Measurements from ENCODE around the gene SGCG. TPM values are rescaled to one million over a fixed set of nuclear protein-coding genes. Genes with fewer than 3 reads are reported as not detected.

SGCG gene
- total RNA-seq, 4 donors from 2014 or later, result 1.3 to 1.6 (median 1.4) TPM; not detected in 1

DNA sequence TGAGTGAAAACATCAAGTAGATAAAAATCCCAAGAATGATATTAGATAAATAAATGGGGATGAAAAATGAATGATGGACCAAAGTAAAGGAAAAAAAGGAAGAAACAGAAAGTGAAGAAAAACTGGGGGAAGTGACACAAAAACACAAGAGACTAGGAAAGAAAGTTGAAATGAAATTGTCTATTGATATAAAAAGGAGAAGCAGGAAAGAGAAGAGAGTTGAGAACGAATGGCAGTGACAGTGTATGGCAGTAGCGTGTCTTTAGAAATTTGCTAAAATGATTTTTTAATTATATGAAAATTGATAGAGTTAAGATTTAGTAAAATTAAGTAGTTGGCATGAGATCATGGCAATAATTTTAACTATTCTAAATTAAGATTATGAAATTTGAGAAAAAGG lies 36.3 kb upstream of the SGCG start:
- Histone ChIP-seq H3K27me3 (peaks cover 7% of the 10 kb centered on the region), H3K36me3 (no peaks in the 10 kb centered on the region)

DNA sequence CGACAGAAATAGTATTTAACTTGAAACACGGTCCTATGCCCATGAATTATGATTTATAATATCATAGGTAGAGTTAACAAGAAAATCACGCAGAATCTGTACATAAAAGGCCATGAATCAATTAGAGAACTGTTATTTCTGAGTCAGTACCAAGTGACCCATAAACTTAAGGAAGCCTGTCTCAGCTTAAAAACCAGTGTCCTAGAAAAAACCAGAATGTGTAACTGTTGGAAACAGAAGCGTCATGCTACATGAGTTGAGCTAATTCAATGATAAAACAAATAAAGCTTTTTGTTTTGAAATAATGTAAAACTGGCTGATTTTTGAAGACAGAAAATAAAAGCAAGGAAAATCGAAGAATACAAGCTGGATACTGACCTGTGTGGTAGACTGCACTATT lies 34.8 kb upstream of the SGCG start:
- Histone ChIP-seq H3K27me3 (peaks cover 7% of the 10 kb centered on the region), H3K4me1 (peaks cover 0 to 10% (median 0%) of the 10 kb centered on the region in 3 donors), H3K4me3 (no peak overlapping the region), H3K36me3 (no peaks in the 10 kb centered on the region), H3K9me3 (peaks cover 0 to 8% (median 0%) of the 10 kb centered on the region in 3 donors), H3K27ac (no peak overlapping the region)
- no peak for TF ChIP-seq POLR2A (IDR thresholded peaks at IDR 0.05)
- TF ChIP-seq, protein P1, sequence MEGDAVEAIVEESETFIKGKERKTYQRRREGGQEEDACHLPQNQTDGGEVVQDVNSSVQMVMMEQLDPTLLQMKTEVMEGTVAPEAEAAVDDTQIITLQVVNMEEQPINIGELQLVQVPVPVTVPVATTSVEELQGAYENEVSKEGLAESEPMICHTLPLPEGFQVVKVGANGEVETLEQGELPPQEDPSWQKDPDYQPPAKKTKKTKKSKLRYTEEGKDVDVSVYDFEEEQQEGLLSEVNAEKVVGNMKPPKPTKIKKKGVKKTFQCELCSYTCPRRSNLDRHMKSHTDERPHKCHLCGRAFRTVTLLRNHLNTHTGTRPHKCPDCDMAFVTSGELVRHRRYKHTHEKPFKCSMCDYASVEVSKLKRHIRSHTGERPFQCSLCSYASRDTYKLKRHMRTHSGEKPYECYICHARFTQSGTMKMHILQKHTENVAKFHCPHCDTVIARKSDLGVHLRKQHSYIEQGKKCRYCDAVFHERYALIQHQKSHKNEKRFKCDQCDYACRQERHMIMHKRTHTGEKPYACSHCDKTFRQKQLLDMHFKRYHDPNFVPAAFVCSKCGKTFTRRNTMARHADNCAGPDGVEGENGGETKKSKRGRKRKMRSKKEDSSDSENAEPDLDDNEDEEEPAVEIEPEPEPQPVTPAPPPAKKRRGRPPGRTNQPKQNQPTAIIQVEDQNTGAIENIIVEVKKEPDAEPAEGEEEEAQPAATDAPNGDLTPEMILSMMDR (IDR thresholded peaks at IDR 0.05), result no peak
- TF ChIP-seq EP300 (IDR thresholded peaks at IDR 0.05), result no peak
- TF ChIP-seq POLR2AphosphoS5 (IDR thresholded peaks at IDR 0.05), result no peak
- ATAC-seq, result no peak
- 77 to 84% methylated on average over 5 of the region's 5 CpGs for WGBS, 2 donors (ENCODE audit: low coverage in 1 of 2)

More for the DNA sequence above, 36.3 kb upstream of the SGCG start:
- no peak overlapping the region for H3K4me3 ChIP-seq
- no peak overlapping the region for H3K27ac ChIP-seq
- ATAC-seq, result no peak
- 83 to 90% methylated on average over 2 of the region's 2 CpGs for WGBS, 2 donors (ENCODE audit: low coverage in 1 of 2)
- peaks cover 0 to 10% (median 0%) of the 10 kb centered on the region in 3 donors for H3K4me1 ChIP-seq
- TF ChIP-seq POLR2A (IDR thresholded peaks at IDR 0.05), result no peak
- no peak for TF ChIP-seq EP300 (IDR thresholded peaks at IDR 0.05)
- TF ChIP-seq, protein P1 (IDR thresholded peaks at IDR 0.05), result no peak
- TF ChIP-seq POLR2AphosphoS5 (IDR thresholded peaks at IDR 0.05), result no peak
- peaks cover 0 to 8% (median 0%) of the 10 kb centered on the region in 3 donors for H3K9me3 ChIP-seq

- H3K4me1 ChIP-seq, result peaks cover 0 to 10% (median 0%) of the 10 kb centered on the region in 3 donors
- peaks cover 0 to 8% (median 0%) of the 10 kb centered on the region in 3 donors for H3K9me3 ChIP-seq
- H3K4me3 ChIP-seq, result no peak overlapping the region
- H3K27me3 ChIP-seq, result peaks cover 4% of the 10 kb centered on the region
- no peaks in the 10 kb centered on the region for H3K36me3 ChIP-seq
- ATAC-seq, result peak; percentile 58
- 22 to 30% methylated on average over 7 to 8 of the region's 12 CpGs for WGBS, 2 donors (ENCODE audit: low coverage in 1 of 2)
- no peak for TF ChIP-seq POLR2AphosphoS5 (IDR thresholded peaks at IDR 0.05)
- no peak for TF ChIP-seq POLR2A (IDR thresholded peaks at IDR 0.05)
- TF ChIP-seq, protein P1 (IDR thresholded peaks at IDR 0.05), result no peak
- TF ChIP-seq EP300 (IDR thresholded peaks at IDR 0.05), result no peak
- H3K27ac ChIP-seq, result no peak overlapping the region
Measured at GRCh38 chr13:23146811-23147625, 33.8 kb upstream of the SGCG start.

DNA sequence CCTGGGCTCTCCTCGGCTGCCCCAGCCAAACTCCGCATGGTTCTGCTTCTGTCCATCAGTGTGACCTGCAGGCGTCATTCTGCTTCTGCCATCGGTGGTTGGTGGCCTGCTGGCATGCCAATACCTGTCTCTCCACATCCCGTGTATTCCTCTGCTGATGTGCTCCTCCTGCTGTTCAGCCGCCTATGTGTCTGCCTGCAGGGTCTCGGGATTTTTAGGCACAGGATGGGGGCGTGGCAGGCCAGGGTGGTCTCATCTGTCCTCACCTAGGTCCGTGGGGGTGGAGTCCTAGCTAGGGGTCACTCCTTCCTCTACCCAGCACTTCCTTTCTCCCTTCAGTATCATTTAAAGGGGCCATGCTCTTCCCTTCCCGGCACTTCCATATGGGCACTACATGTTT lies 33.0 kb upstream of the SGCG start:
- TF ChIP-seq EP300 (IDR thresholded peaks at IDR 0.05), result no peak
- Histone ChIP-seq H3K27ac (no peak overlapping the region), H3K4me1 (peaks cover 0 to 10% (median 0%) of the 10 kb centered on the region in 3 donors), H3K36me3 (no peaks in the 10 kb centered on the region), H3K27me3 (no peaks in the 10 kb centered on the region), H3K4me3 (no peak overlapping the region), H3K9me3 (peaks cover 0 to 10% (median 0%) of the 10 kb centered on the region in 3 donors)
- WGBS, 2 donors (ENCODE audit: low coverage in 1 of 2), result 77% methylated on average over 6 of the region's 10 CpGs; no CpG with 5 or more reads in 1 of the 2 donors
- ATAC-seq, result no peak

GRCh38 chr13:23157781-23158180 lies 23.0 kb upstream of the SGCG start:
- WGBS, 2 donors (ENCODE audit: low coverage in 1 of 2), result 21 to 46% methylated on average over 7 of the region's 7 CpGs

More at GRCh38 chr13:23157781-23158180, 23.0 kb upstream of the SGCG start:
- no peaks in the 10 kb centered on the region for H3K36me3 ChIP-seq
- peaks cover 0 to 5% (median 0%) of the 10 kb centered on the region in 3 donors for H3K9me3 ChIP-seq
- peaks cover 0 to 18% (median 0%) of the 10 kb centered on the region in 3 donors for H3K4me1 ChIP-seq
- no peak overlapping the region for H3K27ac ChIP-seq
- TF ChIP-seq, protein P1 (IDR thresholded peaks at IDR 0.05), result no peak
- TF ChIP-seq EP300 (IDR thresholded peaks at IDR 0.05), result no peak
- TF ChIP-seq POLR2AphosphoS5 (IDR thresholded peaks at IDR 0.05), result no peak
- no peak for TF ChIP-seq POLR2A (IDR thresholded peaks at IDR 0.05)
- no peak for ATAC-seq
- peaks cover 38% of the 10 kb centered on the region for H3K27me3 ChIP-seq
- no peak overlapping the region for H3K4me3 ChIP-seq

Data from gastroesophageal sphincter (tissue), 4 donors.